K562 (cell line): ENCODE measurements around the gene TCAP. TPM values are rescaled to one million over a fixed set of nuclear protein-coding genes. Genes with fewer than 3 reads are reported as not detected.

Source experiments
- ARNT ChIP-seq, 2 experiments: fragments of 450-650 bp; IDR thresholded peaks; 2 replicates each; pipeline ENCODE4 v1.6.1; 2016; ENCODE audit warnings: mild to moderate bottlenecking in 1 of 2
- BMI1 ChIP-seq: fragments of 150-350 bp; IDR thresholded peaks from 2 replicates; pipeline ENCODE4 v1.6.1; 2014; ENCODE audit warnings: low read length
- CEBPZ ChIP-seq: fragments of 150-350 bp; IDR thresholded peaks from 2 replicates; pipeline ENCODE4 v1.6.1; 2014; ENCODE audit warnings: low read depth, mild to moderate bottlenecking, low read length, borderline replicate concordance
- CHD4 ChIP-seq: fragments of 200-600 bp; sonication (generic); IDR thresholded peaks from 3 replicates; pipeline ENCODE4 v1.6.1; 2012; ENCODE audit warnings: low read depth, mild to moderate bottlenecking, mixed read lengths, low read length, inconsistent platforms; ENCODE audit not compliant: insufficient read depth, insufficient replicate concordance, poor library complexity, severe bottlenecking
- EGR1 ChIP-seq: fragments of 450-650 bp; conservative IDR thresholded peaks from 2 replicates; pipeline ENCODE4 v1.6.1; 2017; ENCODE audit warnings: mild to moderate bottlenecking
- ETV1 ChIP-seq: fragments of 450-650 bp; conservative IDR thresholded peaks from 2 replicates; pipeline ENCODE4 v1.6.1; 2016; ENCODE audit warnings: missing genetic modification characterization, control low read depth, low read depth, missing compliant biosample characterization
- MCM3 ChIP-seq: fragments of 450-650 bp; IDR thresholded peaks from 2 replicates; pipeline ENCODE4 v1.6.1; 2016
- PRDM10 ChIP-seq: fragments of 450-650 bp; IDR thresholded peaks from 2 replicates; pipeline ENCODE4 v1.6.1; 2018; ENCODE audit not compliant: partially characterized antibody
- RB1 ChIP-seq: fragments of 450-650 bp; IDR thresholded peaks from 2 replicates; pipeline ENCODE4 v1.6.1; 2017; ENCODE audit warnings: low read depth, mild to moderate bottlenecking
- RBM17 ChIP-seq: fragments of 200-400 bp; formaldehyde crosslinking; IDR thresholded peaks from 2 replicates; pipeline ENCODE4 v1.6.1; 2017; ENCODE audit warnings: low read depth, mild to moderate bottlenecking, low read length, borderline replicate concordance
- SIN3B ChIP-seq: fragments of 450-650 bp; IDR thresholded peaks from 2 replicates; pipeline ENCODE4 v1.6.1; 2017; ENCODE audit warnings: low read depth, mild to moderate bottlenecking, moderate library complexity
- SMAD2 ChIP-seq: fragments of 150-350 bp; IDR thresholded peaks from 2 replicates; pipeline ENCODE4 v1.6.1; 2014; ENCODE audit warnings: low read depth, mild to moderate bottlenecking, low read length
- SMARCB1 ChIP-seq: IDR thresholded peaks from 2 replicates; pipeline ENCODE4 v1.6.1; 2011; ENCODE audit warnings: improper control_type of control experiment, low read depth; ENCODE audit not compliant: insufficient read length
- SPI1 ChIP-seq: IDR thresholded peaks from 2 replicates; pipeline ENCODE4 v1.6.1; 2011; ENCODE audit warnings: low read depth, low read length, control low read depth, borderline replicate concordance
- SRSF9 ChIP-seq: fragments of 200-400 bp; formaldehyde crosslinking; IDR thresholded peaks from 2 replicates; pipeline ENCODE4 v1.6.1; 2017; ENCODE audit warnings: low read depth, low read length, borderline replicate concordance
- WHSC1 ChIP-seq: IDR thresholded peaks from one replicate; pipeline ENCODE4 v1.6.1; 2012; ENCODE audit warnings: low read length, control low read depth, inconsistent platforms
- ZBTB7A ChIP-seq: IDR thresholded peaks from 2 replicates; pipeline ENCODE4 v1.6.1; 2011; ENCODE audit warnings: low read depth, mild to moderate bottlenecking, low read length, moderate library complexity, borderline replicate concordance; ENCODE audit not compliant: control insufficient read depth
- ZFP1 ChIP-seq: fragments of 450-650 bp; formaldehyde crosslinking; IDR thresholded peaks from 2 replicates; pipeline ENCODE4 v1.4.0; 2020; ENCODE audit warnings: mild to moderate bottlenecking, mixed read lengths
- ZNF589 ChIP-seq: fragments of 200-800 bp; sonication (Bioruptor generic); IDR thresholded peaks from 2 replicates; pipeline ENCODE4 v1.6.1; 2016; ENCODE audit warnings: low read depth, missing genetic modification characterization, missing compliant biosample characterization
- ZNF77 ChIP-seq: fragments of 250-450 bp; sonication (Bioruptor Pico); IDR thresholded peaks from 2 replicates; pipeline ENCODE4 v1.5.0; 2020
- ZNF785 ChIP-seq: fragments of 250-450 bp; sonication (Bioruptor Pico); IDR thresholded peaks from 2 replicates; pipeline ENCODE4 v1.4.0; 2020; ENCODE audit warnings: mild to moderate bottlenecking
- polyA plus RNA-seq, 8 experiments: library from polyadenylated mRNA; depleted of rRNA in 4 of 8; stranded (reverse) in 5 of 8; unstranded in 3 of 8; fragments of >200 nt; fragmentation: Nextera tagmentation in 2 of 8; fragmentation: Illumina TruSeq in 1 of 8; extraction: Ambion mirVana in 2 of 8; extraction: Trizol in 1 of 8; gene quantifications; 2 replicates each; pipeline versions ENCODE4 v1.2.1 to v1.2.3, GENCODE V29; 2011 to 2014; ENCODE audit warnings: inconsistent platforms in 1 of 8, missing spikeins in 1 of 8
- total RNA-seq, 7 experiments: library from RNA; depleted of rRNA in 6 of 7; stranded (reverse); fragments of >200 nt in 6 of 7; fragmentation: Illumina TruSeq in 2 of 7; extraction: Trizol in 2 of 7; gene quantifications; 2 replicates each; pipeline versions ENCODE4 v1.2.1 to v1.2.3, GENCODE V29; 2011 to 2021; ENCODE audit warnings: low replicate concordance in 1 of 7

The TCAP gene
- total and polyA plus RNA-seq, 9 of the 15 experiments (the other 6 are each of a cell fraction or from before 2014, with no cell fraction given), result 0.33 to 1.4 (median 0.82) TPM; not detected in 2

GRCh38 chr17:39676198-39676819, 11.2 kb downstream of the TCAP start (continued):
- TF ChIP-seq ZNF77 (CRISPR knock-in tag) (no peak), BMI1 (no peak), CEBPZ (no peak), EGR1 (no peak), SMAD2 (no peak), ZBTB7A (peak; percentile 30; the same call in 1 of the 2 replicates), CHD4 (peak; percentile 98), MCM3 (no peak), SIN3B (no peak), SPI1 (peak; percentile 9; the same call in 1 of the 2 replicates), ETV1 (no peak), RBM17 (no peak), SMARCB1 (no peak), RB1 (no peak), ZNF589 (CRISPR knock-in tag) (no peak), WHSC1 (no peak), ARNT (IDR thresholded peaks at IDR 0.05) (no peak), ZNF785 (CRISPR knock-in tag) (no peak), PRDM10 (peak; percentile 78), ZFP1 (CRISPR knock-in tag) (no peak), SRSF9 (no peak)
